Esophagus muscularis mucosa (tissue), 3 donors: ENCODE results near the gene SECTM1.

Experiments used
- POLR2AphosphoS5 ChIP-seq, 2 donors: sonication (generic); formaldehyde crosslinking; IDR thresholded peaks; one replicate each; pipeline ENCODE4 v1.6.1; 2017; ENCODE audit warnings: antibody characterized with exemption in 2 of 2
- TF ChIP-seq, protein P1 (sequence below), 3 experiments: fragments of 200-600 bp in 2 of 3; fragments of 450-650 bp in 1 of 3; sonication (generic) in 2 of 3; IDR thresholded peaks; one replicate each; pipeline ENCODE4 v1.5.1; 2017 to 2019; ENCODE audit warnings: antibody characterized with exemption in 3 of 3, mild to moderate bottlenecking in 2 of 3, moderate library complexity in 1 of 3

DNA sequence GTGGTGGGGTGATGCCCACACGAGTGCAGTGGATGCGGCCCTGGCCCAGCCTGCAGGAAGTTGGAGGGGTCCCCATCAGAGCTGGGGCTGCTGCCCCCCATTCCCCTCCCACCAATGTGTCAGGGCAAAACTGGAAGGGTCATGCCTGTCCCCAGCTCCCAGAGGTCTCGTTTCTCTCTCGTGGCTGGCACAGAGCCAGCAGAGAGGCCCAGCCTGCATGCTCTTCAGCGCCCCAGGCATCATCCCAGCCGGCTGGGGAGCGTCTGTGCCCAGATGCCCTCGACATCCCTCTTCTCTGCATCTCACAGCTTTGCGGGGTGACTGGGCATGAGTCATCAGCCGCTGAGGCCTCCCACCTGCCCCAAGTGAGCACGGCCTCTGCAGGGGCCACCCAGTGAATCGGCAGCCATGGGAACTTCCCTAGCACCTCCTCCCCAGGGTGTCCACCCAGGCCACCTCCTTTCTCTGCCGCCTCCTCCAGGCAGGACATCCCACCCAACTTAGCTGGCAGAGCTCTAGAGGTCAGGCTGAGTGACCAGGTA, 50.3 kb downstream of the SECTM1 start:
- TF ChIP-seq POLR2AphosphoS5 (IDR thresholded peaks at IDR 0.05): no peak
- TF ChIP-seq, protein P1, sequence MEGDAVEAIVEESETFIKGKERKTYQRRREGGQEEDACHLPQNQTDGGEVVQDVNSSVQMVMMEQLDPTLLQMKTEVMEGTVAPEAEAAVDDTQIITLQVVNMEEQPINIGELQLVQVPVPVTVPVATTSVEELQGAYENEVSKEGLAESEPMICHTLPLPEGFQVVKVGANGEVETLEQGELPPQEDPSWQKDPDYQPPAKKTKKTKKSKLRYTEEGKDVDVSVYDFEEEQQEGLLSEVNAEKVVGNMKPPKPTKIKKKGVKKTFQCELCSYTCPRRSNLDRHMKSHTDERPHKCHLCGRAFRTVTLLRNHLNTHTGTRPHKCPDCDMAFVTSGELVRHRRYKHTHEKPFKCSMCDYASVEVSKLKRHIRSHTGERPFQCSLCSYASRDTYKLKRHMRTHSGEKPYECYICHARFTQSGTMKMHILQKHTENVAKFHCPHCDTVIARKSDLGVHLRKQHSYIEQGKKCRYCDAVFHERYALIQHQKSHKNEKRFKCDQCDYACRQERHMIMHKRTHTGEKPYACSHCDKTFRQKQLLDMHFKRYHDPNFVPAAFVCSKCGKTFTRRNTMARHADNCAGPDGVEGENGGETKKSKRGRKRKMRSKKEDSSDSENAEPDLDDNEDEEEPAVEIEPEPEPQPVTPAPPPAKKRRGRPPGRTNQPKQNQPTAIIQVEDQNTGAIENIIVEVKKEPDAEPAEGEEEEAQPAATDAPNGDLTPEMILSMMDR (IDR thresholded peaks at IDR 0.05): no peak
